HTERT RPE-1 (cell line): Measurements from ENCODE around the gene PI4KA.

Source experiments
- in situ Hi-C: fragments of 300-500 bp; cut with MboI; formaldehyde crosslinking; loops from 4 replicates; pipeline ENCODE4 v1.14.3; 2020; ENCODE audit warnings: low sequenced_read_pairs

Gene PI4KA

DNA sequence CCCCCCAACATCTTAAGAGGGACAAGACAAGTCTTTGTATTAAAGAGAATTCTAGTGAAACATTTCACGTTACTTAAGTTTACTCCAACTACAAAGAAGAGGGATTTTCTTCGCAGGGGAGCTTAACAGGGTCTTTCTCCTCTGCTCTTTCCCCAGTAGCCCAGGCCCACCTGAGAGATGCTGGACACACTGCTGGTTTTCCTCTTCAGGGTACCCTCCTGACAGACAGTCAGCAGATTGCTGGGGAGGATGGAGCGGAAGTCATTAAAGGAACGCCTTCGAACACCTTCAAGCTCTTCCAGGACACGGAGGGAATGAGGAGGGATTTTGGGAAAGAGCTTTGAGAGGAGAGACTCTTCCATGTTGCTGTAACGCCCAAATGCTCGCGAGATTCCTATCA is 39.1 kb downstream of the PI4KA start:
- in situ Hi-C loops: no loop called here

GRCh38 chr22:20818471-20818870 is 40.1 kb downstream of the PI4KA start:
- in situ Hi-C loops: no loop called here

- in situ Hi-C loops: no loop called here
Measured at GRCh38 chr22:20816559-20816958, 42.1 kb downstream of the PI4KA start.

- in situ Hi-C loops: no loop called here
Measured at GRCh38 chr22:20815477-20816050, 43.0 kb downstream of the PI4KA start.

DNA sequence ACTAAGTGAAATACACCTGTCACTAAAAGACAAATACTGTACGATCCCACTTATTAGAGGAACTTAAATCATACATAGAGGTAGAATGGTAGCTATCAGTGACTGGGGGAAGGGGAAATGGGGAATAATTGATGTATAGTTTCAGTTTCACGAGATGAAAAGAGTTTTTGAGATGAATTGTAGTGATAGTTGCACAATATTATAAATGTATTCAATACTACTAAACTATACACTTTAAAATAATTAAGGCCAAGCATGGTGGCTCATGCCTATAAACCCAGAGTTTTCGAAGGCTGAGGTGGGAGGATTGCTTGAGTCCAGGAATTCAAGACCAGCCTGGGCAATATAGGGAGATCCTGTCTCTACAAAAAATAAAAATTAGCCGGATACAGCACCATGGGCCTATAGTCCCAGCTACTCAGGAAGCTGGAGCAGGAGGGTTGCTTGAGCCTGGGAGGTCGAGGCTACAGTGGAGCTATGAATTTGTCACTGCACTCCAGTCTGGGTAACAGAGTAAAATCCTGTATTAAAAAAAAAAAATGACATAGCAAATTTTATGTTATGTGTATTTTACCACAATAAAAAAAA is 44.3 kb downstream of the PI4KA start:
- in situ Hi-C loops: no loop called here

DNA sequence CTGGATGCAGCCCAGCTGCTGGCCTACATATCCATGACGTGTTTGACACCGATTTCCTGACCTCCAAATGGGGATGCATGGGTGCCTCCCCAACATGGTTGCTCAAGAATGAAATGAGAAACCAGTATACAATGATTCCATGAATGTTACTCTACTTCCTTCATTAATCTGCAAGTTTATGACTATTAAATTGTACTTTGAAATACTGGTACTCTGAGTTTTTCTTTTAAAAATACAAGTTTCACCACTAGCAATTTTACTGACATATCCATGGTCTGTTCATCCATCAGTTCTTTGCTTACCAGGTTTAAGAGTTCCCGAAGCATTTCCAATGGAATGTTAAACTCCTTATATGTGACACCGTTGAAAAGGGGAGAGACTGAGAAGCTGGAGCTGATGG is 45.6 kb downstream of the PI4KA start:
- in situ Hi-C loops: no loop called here

DNA sequence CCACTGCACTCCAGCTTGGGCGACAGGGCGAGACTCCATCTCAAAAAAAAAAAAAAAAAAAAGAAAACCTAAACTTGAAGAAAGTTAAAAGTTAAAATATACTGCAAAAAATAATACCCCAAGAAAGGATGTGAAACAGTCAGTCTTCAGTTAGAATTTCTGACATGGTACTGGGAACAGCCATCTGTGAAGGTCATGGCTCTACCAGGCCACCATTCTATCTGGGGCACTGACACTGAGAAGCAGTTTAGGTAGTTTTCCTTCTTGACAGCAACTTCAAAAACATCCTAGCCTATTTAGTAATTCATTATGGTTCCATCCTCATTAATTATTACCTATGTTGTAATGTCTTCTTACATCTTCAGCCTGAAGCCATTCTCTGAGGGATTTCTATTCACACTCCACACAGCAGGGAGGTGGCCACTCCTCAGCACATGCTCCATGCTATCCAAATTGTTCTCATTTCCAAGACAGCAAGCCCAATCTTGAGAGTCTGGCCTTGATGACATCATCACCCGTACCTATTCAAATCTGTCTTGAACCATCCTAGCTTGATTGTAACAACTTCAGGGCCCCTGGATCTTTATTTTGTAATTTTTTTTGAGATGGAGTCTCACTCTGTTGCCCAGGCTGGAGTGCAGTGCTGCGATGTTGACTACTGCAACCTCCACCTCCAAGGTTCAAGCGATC is 46.5 kb downstream of the PI4KA start:
- in situ Hi-C loops: no loop called here

GRCh38 chr22:20811171-20811570 is 47.4 kb downstream of the PI4KA start:
- in situ Hi-C loops: no loop called here

DNA sequence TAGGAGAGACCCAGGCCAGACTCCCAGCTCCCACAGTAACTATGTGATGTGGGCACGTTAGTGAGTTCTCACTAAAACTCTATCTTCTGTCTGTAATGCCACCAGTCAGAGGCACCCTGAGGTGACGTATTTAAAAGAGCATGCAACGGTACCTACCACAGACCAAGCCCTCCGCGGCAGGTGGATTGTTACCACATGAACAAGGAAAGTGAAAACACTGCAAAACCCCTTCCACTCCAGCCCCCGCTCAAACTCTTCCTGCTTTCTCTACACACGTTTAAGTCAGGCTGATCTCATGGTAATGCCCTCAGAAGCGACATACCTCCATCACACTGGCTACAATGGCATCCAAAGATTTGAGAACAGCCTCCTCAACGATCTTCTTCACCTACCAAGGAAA is 48.0 kb downstream of the PI4KA start:
- in situ Hi-C loops: no loop called here

GRCh38 chr22:20809538-20810185 is 48.9 kb downstream of the PI4KA start:
- in situ Hi-C loops: no loop called here

- in situ Hi-C loops: no loop called here
Measured at GRCh38 chr22:20808844-20809243, 49.8 kb downstream of the PI4KA start.

GRCh38 chr22:20807315-20807752 is 51.3 kb downstream of the PI4KA start:
- in situ Hi-C loops: no loop called here

- in situ Hi-C loops: no loop called here
Measured at GRCh38 chr22:20805972-20806471, 52.6 kb downstream of the PI4KA start.

- in situ Hi-C loops: no loop called here
Measured at GRCh38 chr22:20804650-20805049, 54.0 kb downstream of the PI4KA start.

DNA sequence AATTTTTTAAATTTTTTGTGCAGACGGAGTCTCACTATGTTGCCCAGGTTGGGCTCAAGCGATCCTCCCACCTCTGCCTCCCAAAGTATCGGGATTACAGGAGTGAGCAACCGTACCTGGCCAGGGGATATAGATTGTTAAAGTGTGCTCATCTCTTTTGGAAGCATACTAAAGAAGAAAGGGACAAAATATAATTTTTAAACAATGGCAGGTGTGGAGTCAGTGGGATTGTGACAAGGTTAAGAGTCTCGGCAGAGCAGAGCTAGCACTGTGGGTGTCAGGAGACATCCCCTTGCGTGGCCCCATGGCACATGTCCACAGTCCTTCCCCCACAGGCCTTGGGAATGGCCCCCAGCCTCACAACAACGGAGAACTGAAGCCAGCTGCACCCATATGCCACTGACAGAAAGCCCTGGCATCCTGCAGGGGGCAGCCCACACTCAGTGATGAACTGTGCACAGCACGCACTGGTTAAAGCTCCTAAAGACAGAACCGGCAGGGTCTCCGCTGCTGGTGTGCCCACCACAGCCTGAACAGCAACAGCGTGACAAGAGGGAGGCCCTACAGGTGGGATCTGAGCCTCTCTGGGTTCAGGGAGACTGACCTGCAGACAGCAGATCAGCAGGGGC is 54.8 kb downstream of the PI4KA start:
- in situ Hi-C loops: no loop called here

GRCh38 chr22:20802922-20803553 is 55.6 kb downstream of the PI4KA start:
- in situ Hi-C loops: no loop called here

- in situ Hi-C loops: no loop called here
Measured at GRCh38 chr22:20802452-20802851, 56.2 kb downstream of the PI4KA start.

- in situ Hi-C loops: no loop called here
Measured at GRCh38 chr22:20799449-20799848, 59.2 kb downstream of the PI4KA start.

DNA sequence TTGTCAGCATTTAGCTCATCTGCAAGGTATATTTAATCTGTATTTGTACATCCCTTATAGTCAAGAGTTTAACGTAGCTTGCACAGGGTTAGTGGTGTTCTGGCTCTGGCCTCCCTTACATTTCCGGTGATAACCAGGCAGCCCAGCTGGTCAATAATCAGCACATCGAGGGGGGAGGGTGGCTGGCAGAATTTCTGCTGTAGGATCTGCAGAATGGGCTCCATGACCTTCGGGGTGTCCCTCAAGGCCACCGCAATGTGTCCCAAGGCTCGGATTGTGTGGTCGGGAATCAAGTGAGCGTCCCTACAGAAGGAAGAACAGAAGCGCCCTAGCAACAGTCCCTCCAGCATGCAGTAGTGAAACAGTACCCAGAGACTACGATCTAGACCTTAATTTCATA is 59.6 kb downstream of the PI4KA start:
- in situ Hi-C loops: no loop called here

DNA sequence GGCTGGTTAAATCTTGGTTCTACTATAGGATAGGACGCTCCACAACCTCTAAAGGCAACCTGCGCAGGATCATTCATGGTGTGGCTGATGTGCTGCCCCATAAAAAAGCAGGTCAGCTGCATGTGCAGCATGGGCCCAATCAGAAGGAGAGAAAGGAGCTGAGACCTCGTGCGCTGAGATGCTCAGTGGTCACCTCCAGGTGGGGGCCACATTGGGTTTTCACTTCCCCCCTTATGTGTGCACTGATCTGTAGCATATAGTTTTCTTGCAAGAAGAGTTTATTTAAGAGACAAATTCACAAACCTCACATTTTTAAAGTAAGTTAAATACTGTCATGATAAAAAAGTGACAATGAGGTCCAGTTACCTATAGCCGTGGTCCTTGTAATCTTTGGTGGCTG is 60.4 kb downstream of the PI4KA start:
- in situ Hi-C loops: no loop called here

GRCh38 chr22:20796731-20797130 is 61.9 kb downstream of the PI4KA start:
- in situ Hi-C loops: no loop called here
